HFFc6 (cell line): ENCODE results near the gene EBLN2. TPM values are rescaled to one million over a fixed set of nuclear protein-coding genes. Genes with fewer than 3 reads are reported as not detected.

Experiments
- DNase-seq: peaks from one replicate; pipeline ENCODE4 v3.0.0-alpha.2; 2018
- H3K27ac Mint-ChIP-seq: 2 replicates; pipeline ENCODE4 v1.8.0; 2020; ENCODE audit warnings: mild to moderate bottlenecking, mixed read lengths
- H3K27me3 Mint-ChIP-seq: 2 replicates; pipeline ENCODE4 v1.8.0; 2021; ENCODE audit warnings: mild to moderate bottlenecking, moderate library complexity, mixed read lengths; ENCODE audit not compliant: insufficient read depth
- H3K36me3 Mint-ChIP-seq: 2 replicates; pipeline ENCODE4 v1.8.0; 2021; ENCODE audit warnings: low read depth, mixed read lengths
- H3K4me1 Mint-ChIP-seq: 2 replicates; pipeline ENCODE4 v1.8.0; 2020; ENCODE audit warnings: low read depth, mixed read lengths
- H3K4me3 Mint-ChIP-seq: 2 replicates; pipeline ENCODE4 v1.8.0; 2020; ENCODE audit warnings: mild to moderate bottlenecking, moderate library complexity, mixed read lengths
- H3K9me3 Mint-ChIP-seq: 2 replicates; pipeline ENCODE4 v1.8.0; 2020; ENCODE audit warnings: mild to moderate bottlenecking, mixed read lengths
- CTCF ChIP-seq: fragments of 200-600 bp; sonication (generic); IDR thresholded peaks from 2 replicates; pipeline ENCODE4 v1.5.0; 2021; ENCODE audit warnings: antibody characterized with exemption, mild to moderate bottlenecking
- total RNA-seq, 6 experiments: library from RNA; stranded (reverse); fragmentation: NEBNext Ultra II Directional; extraction: Animal tissue kit (Norgen Biotek cat#: 25700); gene quantifications; 2 replicates in 1 of 6; 3 replicates in 5 of 6; pipeline ENCODE4 v1.2.3, GENCODE V29; 2021

Gene EBLN2
- total RNA-seq, 6 experiments from 2014 or later, result 1.5 to 1.9 (median 1.7) TPM

GRCh38 chr3:73031573-73032103, 29.8 kb upstream of the EBLN2 start:
- Mint-ChIP-seq H3K27ac (no peak overlapping the region), H3K36me3 (peaks cover 17% of the 10 kb centered on the region), H3K4me3 (no peak overlapping the region), H3K27me3 (peaks cover 2% of the 10 kb centered on the region; the same call in 1 of the 2 replicates), H3K4me1 (peaks cover 72% of the 10 kb centered on the region), H3K9me3 (no peaks in the 10 kb centered on the region)
- no peak for TF ChIP-seq CTCF
- DNase-seq, result no peak

GRCh38 chr3:73036694-73037591, 24.5 kb upstream of the EBLN2 start:
- H3K27ac Mint-ChIP-seq, result peak overlapping the region; percentile 78
- no peaks in the 10 kb centered on the region for H3K9me3 Mint-ChIP-seq
- no peak for TF ChIP-seq CTCF
- peak overlapping the region; percentile 81 for H3K4me3 Mint-ChIP-seq
- peaks cover 2% of the 10 kb centered on the region; the same call in 1 of the 2 replicates for H3K27me3 Mint-ChIP-seq
- peaks cover 16% of the 10 kb centered on the region for H3K36me3 Mint-ChIP-seq
- DNase-seq, result peak; percentile 40
- H3K4me1 Mint-ChIP-seq, result peaks cover 79% of the 10 kb centered on the region

GRCh38 chr3:73041537-73041936, 19.9 kb upstream of the EBLN2 start:
- Mint-ChIP-seq H3K4me3 (no peak overlapping the region), H3K9me3 (no peaks in the 10 kb centered on the region), H3K4me1 (peaks cover 64% of the 10 kb centered on the region), H3K27me3 (no peaks in the 10 kb centered on the region), H3K36me3 (0 out of 2 replicates have a peak, but pooled peaks cover 4% of the 10 kb centered on the region), H3K27ac (no peak overlapping the region)
- no peak for DNase-seq
- no peak for TF ChIP-seq CTCF

- Mint-ChIP-seq H3K4me3 (no peak overlapping the region), H3K27me3 (no peaks in the 10 kb centered on the region), H3K4me1 (peaks cover 50% of the 10 kb centered on the region), H3K9me3 (no peaks in the 10 kb centered on the region), H3K36me3 (no peaks in the 10 kb centered on the region), H3K27ac (no peak overlapping the region)
- TF ChIP-seq CTCF, result no peak
- DNase-seq, result no peak
Observed at GRCh38 chr3:73043414-73043813, 18.0 kb upstream of the EBLN2 start.

- Mint-ChIP-seq H3K27me3 (no peaks in the 10 kb centered on the region), H3K27ac (no peak overlapping the region), H3K4me1 (peaks cover 50% of the 10 kb centered on the region), H3K4me3 (no peak overlapping the region), H3K36me3 (no peaks in the 10 kb centered on the region), H3K9me3 (no peaks in the 10 kb centered on the region)
- DNase-seq, result no peak
- no peak for TF ChIP-seq CTCF
Observed at GRCh38 chr3:73045391-73045790, 16.1 kb upstream of the EBLN2 start.
